Measurements from ENCODE around the gene METRN. TPM values are rescaled to one million over a fixed set of nuclear protein-coding genes. Genes with fewer than 3 reads are reported as not detected.
A peak's percentile ranks its signal among the peaks of the same experiment; 100 is the strongest.

METRN gene
- polyA plus RNA-seq, 2 of the 4 experiments (the other 2 are of a cell fraction), result 41.0 to 82.2 TPM

GRCh38 chr16:733382-734207, 18.7 kb downstream of the METRN start:
- no peak for FAIRE-seq
- peak in 1 of 2 experiments; percentile 50 for DNase-seq (ENCODE audit: low read depth in 1 of 2, low spot score in 1 of 2)
- POLR2A ChIA-PET, result no interaction called here
- Histone ChIP-seq H3K27ac (no peak overlapping the region), H3K4me2 (no peak overlapping the region), H3K9me3 (no peaks in the 10 kb centered on the region), H3K4me1 (peaks cover 5% of the 10 kb centered on the region; the same call in 1 of the 3 replicates), H3K4me3 (no peak overlapping the region)
- no peak for TF ChIP-seq CHD4 (IDR thresholded peaks at IDR 0.05; ENCODE audit: borderline replicate concordance)
- 0 out of 2 replicates have a peak, but pooled peaks have one; percentile 35 for TF ChIP-seq MAX (IDR thresholded peaks at IDR 0.05)
- peak; percentile 49 for TF ChIP-seq CTCF (IDR thresholded peaks at IDR 0.05)
- peak; percentile 35 to 67; a peak in 4 of 6 replicates for ATAC-seq
- CTCF ChIA-PET, result interaction anchor here (0.7 to 28.0 kb wide), 11 partner anchors 7 to 55 kb away, joined by 3 to 656 read pairs (median 4); partner anchors contain the start of genes ANTKMT, CCDC78, CIAO3 and FBXL16
- 65% methylated on average over 26 of the region's 34 CpGs for WGBS (ENCODE audit: missing lambda C conversion rate)

- Histone ChIP-seq H3K4me3 (no peak overlapping the region), H3K4me2 (no peak overlapping the region), H3K27ac (no peak overlapping the region), H3K9me3 (no peaks in the 10 kb centered on the region), H3K4me1 (no peaks in the 10 kb centered on the region; the same call in 2 of the 3 replicates)
- POLR2A ChIA-PET, result interaction anchor here (2.2 kb wide), 1 partner anchor 13 kb away, joined by 6 read pairs; the partner anchor contains the start of gene ANTKMT
- FAIRE-seq (no peak), DNase-seq (ENCODE audit: low read depth in 1 of 2, low spot score in 1 of 2) (no peak), ATAC-seq (no peak)
- 94% methylated on average over 48 of the region's 49 CpGs for WGBS (ENCODE audit: missing lambda C conversion rate)
- CTCF ChIA-PET, result interaction anchor here (0.7 to 28.0 kb wide), 8 partner anchors 11 to 48 kb away, joined by 3 to 656 read pairs (median 6); partner anchors contain the start of genes ANTKMT, CCDC78, FBXL16 and HAGHL
- no peak for TF ChIP-seq HOXB5 (CRISPR knock-in tag; IDR thresholded peaks at IDR 0.05)
- TF ChIP-seq FOSB (CRISPR knock-in tag; IDR thresholded peaks at IDR 0.05), result no peak
- no peak for TF ChIP-seq MYC (IDR thresholded peaks at IDR 0.05; ENCODE audit: borderline replicate concordance, low read length)
- TF ChIP-seq CBX2 (IDR thresholded peaks at IDR 0.05; ENCODE audit: borderline replicate concordance, low read depth), result no peak
- no peak for TF ChIP-seq KDM1A (IDR thresholded peaks at IDR 0.05; ENCODE audit: low read depth)
- TF ChIP-seq RCOR1 (IDR thresholded peaks at IDR 0.05; ENCODE audit: low read depth, low read length), result no peak
- no peak for TF ChIP-seq EHF (CRISPR knock-in tag; IDR thresholded peaks at IDR 0.05)
- no peak for TF ChIP-seq HOXA7 (CRISPR knock-in tag; IDR thresholded peaks at IDR 0.05)
- no peak for TF ChIP-seq ELK1 (IDR thresholded peaks at IDR 0.05; ENCODE audit: low read depth, low read length)
- no peak for TF ChIP-seq POLR2AphosphoS2 (conservative IDR thresholded peaks at IDR 0.05; ENCODE audit: low read length)
- TF ChIP-seq NR3C1 (IDR thresholded peaks at IDR 0.05), result no peak
- TF ChIP-seq TP53 (CRISPR knock-in tag; IDR thresholded peaks at IDR 0.05), result no peak
- TF ChIP-seq HES2 (IDR thresholded peaks at IDR 0.05), result no peak
- no peak for TF ChIP-seq JUNB (IDR thresholded peaks at IDR 0.05)
- TF ChIP-seq RFX5 (IDR thresholded peaks at IDR 0.05), result no peak
- no peak for TF ChIP-seq EHMT2 (IDR thresholded peaks at IDR 0.05; ENCODE audit: low read depth)
- no peak for TF ChIP-seq RARB (CRISPR knock-in tag; IDR thresholded peaks at IDR 0.05)
- TF ChIP-seq SREBF2 (IDR thresholded peaks at IDR 0.05), result no peak
Observed at GRCh38 chr16:734208-734980, 19.5 kb downstream of the METRN start.
